H1 (cell line): ENCODE measurements around the gene RRAGB. TPM values are rescaled to one million over a fixed set of nuclear protein-coding genes. Genes with fewer than 3 reads are reported as not detected.
"Not testable (repeated sequence)": the region's sequence is repeated elsewhere in the genome, so short reads cannot be mapped to it uniquely, and the experiment has no call there.

Source experiments
- CTCF ChIA-PET: fragments of 300-600 bp; sonication (Branson Sonifier 250); formaldehyde crosslinking; loops from one replicate; lab custom pipeline; 2021; ENCODE audit not compliant: partially characterized antibody; lab: Charles Lee
- POLR2A ChIA-PET: fragments of 300-600 bp; sonication (Branson Sonifier 250); formaldehyde crosslinking; loops from one replicate; lab custom pipeline; 2021; ENCODE audit warnings: inconsistent platforms; ENCODE audit not compliant: partially characterized antibody; lab: Charles Lee
- DNase-seq, 2 experiments: peaks; one replicate each; pipeline versions ENCODE4 v3.0.0 to v3.0.0-alpha.2; 2010 to 2022; ENCODE audit warnings: low spot score in 2 of 2, low read depth in 1 of 2, mixed read lengths in 1 of 2
- FAIRE-seq: peaks from 2 replicates; lab custom pipeline; 2011; peaks lifted over from hg19 to GRCh38; lab: Jason Lieb, UNC
- H2AFZ ChIP-seq: 2 replicates; pipeline ENCODE4 v1.8.1; 2012; ENCODE audit warnings: low read length, inconsistent platforms
- H2AK5ac ChIP-seq: 2 replicates; pipeline ENCODE4 v1.6.1; 2013; ENCODE audit warnings: low read depth, low read length
- H2BK120ac ChIP-seq: replicated peaks from 2 replicates; pipeline ENCODE3; 2013; ENCODE audit warnings: low read depth, low read length, inconsistent platforms
- H2BK12ac ChIP-seq: 2 replicates; pipeline ENCODE4 v1.6.1; 2013; ENCODE audit warnings: low read depth, low read length
- H2BK15ac ChIP-seq: 2 replicates; pipeline ENCODE4 v1.6.1; 2013; ENCODE audit warnings: low read length
- H2BK20ac ChIP-seq: 2 replicates; pipeline ENCODE4 v1.6.1; 2013; ENCODE audit warnings: low read length
- H2BK5ac ChIP-seq: 2 replicates; pipeline ENCODE4 v1.6.1; 2013; ENCODE audit warnings: low read depth, low read length
- H3K14ac ChIP-seq: 2 replicates; pipeline ENCODE4 v1.6.1; 2013; ENCODE audit warnings: inconsistent platforms; ENCODE audit not compliant: insufficient read length
- H3K18ac ChIP-seq: 2 replicates; pipeline ENCODE4 v1.6.1; 2013; ENCODE audit warnings: low read length; ENCODE audit errors: extremely low read depth
- H3K23ac ChIP-seq: 2 replicates; pipeline ENCODE4 v1.6.1; 2013; ENCODE audit warnings: inconsistent platforms; ENCODE audit not compliant: insufficient read length
- H3K23me2 ChIP-seq: 2 replicates; pipeline ENCODE4 v1.6.1; 2013; ENCODE audit warnings: low read depth, low read length
- H3K27ac ChIP-seq: 2 replicates; pipeline ENCODE4 v1.6.1; 2011; ENCODE audit warnings: low read depth, low read length, inconsistent platforms
- H3K27me3 ChIP-seq, 4 experiments: replicated peaks in 1 of 4; 1 replicate in 1 of 4; 2 replicates in 3 of 4; pipeline versions ENCODE4 v1.6.1 to v1.8.1; 2011 to 2013; ENCODE audit warnings: low read length in 3 of 4, mild to moderate bottlenecking in 3 of 4, inconsistent platforms in 2 of 4, mixed read lengths in 2 of 4, moderate library complexity in 1 of 4; ENCODE audit not compliant: control insufficient read depth in 3 of 4, insufficient read depth in 3 of 4; ENCODE audit errors: extremely low read depth in 1 of 4
- H3K36me3 ChIP-seq, 4 experiments: 2 replicates each; pipeline versions ENCODE4 v1.6.1 to v1.8.1; 2011 to 2013; ENCODE audit warnings: mild to moderate bottlenecking in 4 of 4, low read length in 3 of 4, moderate library complexity in 2 of 4, control low read depth in 1 of 4, inconsistent platforms in 1 of 4; ENCODE audit not compliant: insufficient read depth in 4 of 4, control insufficient read depth in 2 of 4
- H3K4ac ChIP-seq: replicated peaks from 2 replicates; pipeline ENCODE3; 2013; ENCODE audit warnings: low read length, low read depth, mixed read lengths, inconsistent platforms; ENCODE audit not compliant: insufficient read length
- H3K4me1 ChIP-seq, 4 experiments: replicated peaks in 1 of 4; 1 replicate in 1 of 4; 2 replicates in 3 of 4; pipeline versions ENCODE4 v1.6.1 to v1.8.1; 2011 to 2013; ENCODE audit warnings: low read length in 3 of 4, inconsistent platforms in 2 of 4, mixed read lengths in 1 of 4; ENCODE audit not compliant: insufficient read depth in 4 of 4, control insufficient read depth in 3 of 4
- H3K4me2 ChIP-seq, 2 experiments: 2 replicates each; pipeline versions ENCODE4 v1.6.1 to v1.8.1; 2011 to 2013; ENCODE audit warnings: low read depth in 2 of 2, low read length in 2 of 2, control low read depth in 1 of 2, inconsistent platforms in 1 of 2, mild to moderate bottlenecking in 1 of 2; ENCODE audit not compliant: insufficient read depth in 1 of 2
- H3K4me3 ChIP-seq, 4 experiments: fragments of 200-600, 300-600 bp in 1 of 4; sonication (generic), shearing (Covaris generic), sonication (Bioruptor Twin) in 1 of 4; 2 replicates each; pipeline versions ENCODE4 v1.5.1 to v1.8.1; 2011 to 2016; ENCODE audit warnings: low read length in 4 of 4, low read depth in 3 of 4, control low read depth in 2 of 4, inconsistent platforms in 2 of 4, mild to moderate bottlenecking in 2 of 4, mixed read lengths in 1 of 4, moderate library complexity in 1 of 4; ENCODE audit not compliant: insufficient read depth in 2 of 4; ENCODE audit errors: extremely low read depth in 1 of 4
- H3K56ac ChIP-seq: replicated peaks from 2 replicates; pipeline ENCODE3; 2013; ENCODE audit warnings: low read depth, mild to moderate bottlenecking, mixed read lengths, low read length, inconsistent platforms; ENCODE audit not compliant: insufficient read length
- H3K79me1 ChIP-seq: 2 replicates; pipeline ENCODE4 v1.6.1; 2013; ENCODE audit warnings: low read depth, low read length, control low read depth
- H3K79me2 ChIP-seq, 2 experiments: 2 replicates each; pipeline versions ENCODE4 v1.6.1 to v1.8.1; 2012 to 2013; ENCODE audit warnings: low read length in 2 of 2, mild to moderate bottlenecking in 2 of 2, inconsistent platforms in 1 of 2; ENCODE audit not compliant: insufficient read depth in 2 of 2, control insufficient read depth in 1 of 2
- H3K9ac ChIP-seq, 4 experiments: replicated peaks in 1 of 4; 1 replicate in 1 of 4; 2 replicates in 3 of 4; pipeline versions ENCODE4 v1.6.1 to v1.8.1; 2011 to 2013; ENCODE audit warnings: low read depth in 3 of 4, low read length in 3 of 4, control low read depth in 2 of 4, mild to moderate bottlenecking in 2 of 4, moderate library complexity in 2 of 4, inconsistent platforms in 1 of 4; ENCODE audit errors: extremely low read depth in 1 of 4
- H3K9me3 ChIP-seq, 2 experiments: 2 replicates each; pipeline versions ENCODE4 v1.6.1 to v1.8.1; 2012 to 2013; ENCODE audit warnings: mild to moderate bottlenecking in 2 of 2, moderate library complexity in 2 of 2, control low read depth in 1 of 2, inconsistent platforms in 1 of 2, low read depth in 1 of 2, low read length in 1 of 2, mixed read lengths in 1 of 2; ENCODE audit not compliant: insufficient read depth in 2 of 2
- H4K20me1 ChIP-seq, 2 experiments: replicated peaks in 1 of 2; 2 replicates each; pipeline versions ENCODE3 to v1.8.1; 2011 to 2013; ENCODE audit warnings: inconsistent platforms in 2 of 2, low read length in 2 of 2, mild to moderate bottlenecking in 1 of 2; ENCODE audit not compliant: insufficient read depth in 2 of 2, control insufficient read depth in 1 of 2
- H4K5ac ChIP-seq: 2 replicates; pipeline ENCODE4 v1.6.1; 2013; ENCODE audit warnings: low read length, low read depth, mixed read lengths, inconsistent platforms; ENCODE audit not compliant: insufficient read length
- H4K8ac ChIP-seq: 2 replicates; pipeline ENCODE4 v1.8.0; 2013; ENCODE audit warnings: mild to moderate bottlenecking, moderate library complexity, low read length, inconsistent platforms; ENCODE audit not compliant: insufficient read depth; ENCODE audit errors: extremely low read depth
- H4K91ac ChIP-seq: replicated peaks from 2 replicates; pipeline ENCODE3; 2013; ENCODE audit warnings: low read length, mixed read lengths, inconsistent platforms; ENCODE audit not compliant: insufficient read length
- WGBS, 2 experiments: shearing (Covaris generic) in 1 of 2; methylation state at CpG; one replicate each; pipeline versions ENCODE4 v1.1.6 to v1.1.7; 2013 to 2015; ENCODE audit warnings: low lambda C conversion rate in 2 of 2, mixed read lengths in 2 of 2, inconsistent platforms in 1 of 2, low coverage in 1 of 2, missing lambda C conversion rate in 1 of 2; ENCODE audit not compliant: insufficient replicate concordance in 2 of 2, insufficient coverage in 1 of 2, insufficient read length in 1 of 2; ENCODE audit errors: extremely low coverage in 1 of 2, missing lambda C conversion rate in 1 of 2; 5-methylcytosine and 5-hydroxymethylcytosine counted together
- polyA plus RNA-seq, 7 experiments: library from polyadenylated mRNA; depleted of rRNA in 3 of 7; stranded (reverse) in 5 of 7; unstranded in 2 of 7; fragments of >200 nt in 5 of 7; fragments of 200-250 nt in 2 of 7; gene quantifications; 1 replicate in 5 of 7; 2 replicates in 1 of 7; 4 replicates in 1 of 7; pipeline versions ENCODE4 v1.2.1 to v1.2.3, GENCODE V29; 2011 to 2013; ENCODE audit warnings: missing spikeins in 2 of 7, mixed read lengths in 2 of 7
- total RNA-seq: library from RNA; stranded (reverse); fragmentation: NEBNext Ultra II Directional; extraction: Animal tissue kit (Norgen Biotek cat#: 25700); gene quantifications from 2 replicates; pipeline ENCODE4 v1.2.1, GENCODE V29; 2021

Gene RRAGB
- total and polyA plus RNA-seq, 2 of the 8 experiments (the other 6 are each of a cell fraction or from before 2014, with no cell fraction given): 5.8 to 6.8 TPM

DNA sequence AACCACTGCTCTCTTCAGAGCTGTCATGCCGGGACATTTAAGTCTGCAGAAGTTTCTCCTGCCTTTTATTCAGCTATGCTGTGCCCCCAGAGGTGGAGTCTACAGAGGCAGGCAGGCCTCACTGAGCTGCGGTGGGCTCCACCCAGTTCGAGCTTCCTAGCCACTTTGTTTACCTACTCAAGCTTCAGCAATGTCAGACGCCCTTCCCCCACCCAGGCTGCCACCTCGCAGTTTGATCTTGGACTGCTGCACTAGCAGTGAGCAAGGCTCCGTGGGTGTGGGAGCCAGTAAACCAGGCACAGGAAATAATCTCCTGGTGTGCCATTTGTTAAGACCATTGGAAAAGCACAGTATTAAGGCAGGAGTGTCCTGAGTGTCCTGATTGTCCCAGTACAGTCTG is 56.9 kb downstream of the RRAGB start:
- DNase-seq, H3K18ac ChIP-seq, CTCF ChIA-PET, H4K20me1 ChIP-seq, FAIRE-seq, H2BK120ac ChIP-seq, H2BK20ac ChIP-seq, H3K23ac ChIP-seq, H2AK5ac ChIP-seq, H3K23me2 ChIP-seq, H3K36me3 ChIP-seq, H3K4me3 ChIP-seq, H3K56ac ChIP-seq, H3K4me2 ChIP-seq, H2BK12ac ChIP-seq, H3K14ac ChIP-seq, H3K4me1 ChIP-seq, H3K79me2 ChIP-seq, H4K8ac ChIP-seq, H4K5ac ChIP-seq, H2BK15ac ChIP-seq, H3K9ac ChIP-seq, H4K91ac ChIP-seq, H3K4ac ChIP-seq, H3K9me3 ChIP-seq, POLR2A ChIA-PET, H3K27me3 ChIP-seq, H3K79me1 ChIP-seq, H3K27ac ChIP-seq, H2AFZ ChIP-seq, H2BK5ac ChIP-seq: not testable (repeated sequence)
- WGBS, 2 experiments: 85% methylated on average over 5 of the region's 6 CpGs; no CpG with 5 or more reads in 1 of the 2 experiments
